GM12878 (cell line): ENCODE results near the gene CA14. TPM values are rescaled to one million over a fixed set of nuclear protein-coding genes. Genes with fewer than 3 reads are reported as not detected.

Source experiments
- BCL3 ChIP-seq: IDR thresholded peaks from 2 replicates; pipeline ENCODE4 v1.6.1; 2011; ENCODE audit warnings: borderline replicate concordance, low read depth, mild to moderate bottlenecking, moderate library complexity, low read length; ENCODE audit not compliant: insufficient read depth, poor library complexity, severe bottlenecking
- CEBPZ ChIP-seq: fragments of 150-350 bp; IDR thresholded peaks from 2 replicates; pipeline ENCODE4 v1.6.1; 2016; ENCODE audit warnings: low read depth, low read length
- CREB1 ChIP-seq: IDR thresholded peaks from 2 replicates; pipeline ENCODE4 v1.6.1; 2012; ENCODE audit warnings: low read depth, mild to moderate bottlenecking, inconsistent platforms
- IRF5 ChIP-seq: fragments of 450-650 bp; IDR thresholded peaks from 2 replicates; pipeline ENCODE4 v1.6.1; 2017; ENCODE audit warnings: borderline replicate concordance
- KLF5 ChIP-seq: fragments of 450-650 bp; IDR thresholded peaks from 2 replicates; pipeline ENCODE4 v1.6.1; 2014; ENCODE audit warnings: mild to moderate bottlenecking; ENCODE audit not compliant: partially characterized antibody
- POLR2AphosphoS2 ChIP-seq: IDR thresholded peaks from 2 replicates; pipeline ENCODE4 v1.6.1; 2011; ENCODE audit warnings: low read depth, mild to moderate bottlenecking, low read length, improper control_type of control experiment, moderate library complexity
- RAD21 ChIP-seq: IDR thresholded peaks from 2 replicates; pipeline ENCODE4 v1.6.1; 2011; ENCODE audit warnings: mild to moderate bottlenecking, low read depth, low read length, moderate library complexity; ENCODE audit not compliant: insufficient read depth
- TCF12 ChIP-seq: IDR thresholded peaks from 2 replicates; pipeline ENCODE4 v1.6.1; 2011; ENCODE audit warnings: low read depth, mild to moderate bottlenecking, low read length
- ZNF592 ChIP-seq: fragments of 450-650 bp; IDR thresholded peaks from 2 replicates; pipeline ENCODE4 v1.6.1; 2017; ENCODE audit warnings: mild to moderate bottlenecking, moderate library complexity
- polyA plus RNA-seq, 11 experiments: library from polyadenylated mRNA; depleted of rRNA in 4 of 11; unstranded in 6 of 11; stranded (reverse) in 5 of 11; fragments of >200 nt; fragmentation: Nextera tagmentation in 4 of 11; fragmentation: Illumina TruSeq in 1 of 11; extraction: Ambion mirVana in 4 of 11; extraction: Trizol in 1 of 11; gene quantifications; 1 replicate in 1 of 11; 2 replicates in 10 of 11; pipeline versions ENCODE4 v1.2.1 to v1.2.3, GENCODE V29; 2011 to 2016; ENCODE audit warnings: inconsistent platforms in 2 of 11, missing spikeins in 2 of 11, low read depth in 1 of 11
- total RNA-seq, 4 experiments: library from RNA; depleted of rRNA in 3 of 4; stranded (reverse); fragments of >200 nt in 3 of 4; fragmentation: Illumina TruSeq in 1 of 4; extraction: Trizol in 1 of 4; gene quantifications; 2 replicates each; pipeline versions ENCODE4 v1.2.1 to v1.2.3, GENCODE V29; 2013 to 2021
- TF ChIP-seq, protein P1 (sequence below): IDR thresholded peaks from 2 replicates; pipeline ENCODE4 v1.6.1; 2012; ENCODE audit warnings: low read depth, low read length, improper control_type of control experiment
- TF ChIP-seq, protein P2 (sequence below): fragments of 450-650 bp; IDR thresholded peaks from 2 replicates; pipeline ENCODE4 v1.6.1; 2016; ENCODE audit warnings: mild to moderate bottlenecking
- TF ChIP-seq, protein P3 (sequence below): IDR thresholded peaks from 2 replicates; pipeline ENCODE4 v1.6.1; 2011; ENCODE audit warnings: low read depth, low read length, improper control_type of control experiment, borderline replicate concordance

CA14 gene
- total and polyA plus RNA-seq, 10 of the 15 experiments (the other 5 are each of a cell fraction or from before 2014, with no cell fraction given): 0.11 to 0.35 (median 0.29) TPM; not detected in 6

DNA sequence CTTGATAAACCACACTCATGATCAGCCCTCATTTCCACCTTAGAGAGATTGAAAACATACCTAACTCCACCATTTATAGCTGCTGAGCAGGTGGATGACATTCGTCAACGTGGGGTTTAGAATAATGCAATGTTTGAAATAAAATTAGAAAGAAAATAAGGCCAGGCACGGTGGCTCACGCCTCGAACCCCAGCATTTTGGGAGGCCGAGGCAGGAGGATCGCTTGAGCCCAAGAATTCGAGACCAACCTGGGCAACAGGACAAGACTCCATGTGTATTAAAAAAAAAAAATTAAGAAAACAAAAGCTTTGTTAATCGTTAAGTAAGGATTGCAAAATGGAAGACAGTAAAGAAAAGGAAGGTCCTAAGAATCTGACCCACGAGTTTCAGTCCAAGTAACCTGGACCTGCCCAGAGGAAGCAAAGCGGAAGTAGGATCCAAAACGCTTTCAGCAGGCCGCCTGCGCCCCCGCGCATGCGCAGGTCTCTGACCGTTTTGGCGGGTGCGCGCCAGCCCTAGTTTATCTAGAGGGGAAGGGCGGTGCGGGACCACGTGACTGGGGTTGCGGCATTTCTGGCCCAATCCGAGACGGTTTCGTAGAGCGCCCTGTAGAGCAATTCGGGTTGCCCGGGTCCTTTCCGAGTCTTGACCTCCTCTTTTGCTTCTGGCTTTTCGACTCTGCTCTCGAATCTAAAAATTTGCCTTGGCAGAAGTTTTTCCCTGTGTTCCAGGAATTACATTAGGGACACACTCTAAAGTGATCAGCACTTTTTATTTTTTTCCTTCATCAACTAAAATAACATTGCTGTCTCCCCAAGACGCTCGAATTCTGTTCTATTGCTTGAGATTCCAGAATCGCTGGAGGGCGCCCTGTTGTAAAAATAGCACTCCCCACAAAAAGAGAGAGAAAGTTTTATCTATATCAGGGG is 44.1 kb upstream of the CA14 start (continued):
- TF ChIP-seq IRF5: no peak
- TF ChIP-seq RAD21: 0 out of 2 replicates have a peak, but pooled peaks have one; percentile 21
- no peak for TF ChIP-seq TCF12
- TF ChIP-seq KLF5: no peak
- TF ChIP-seq, protein P1, sequence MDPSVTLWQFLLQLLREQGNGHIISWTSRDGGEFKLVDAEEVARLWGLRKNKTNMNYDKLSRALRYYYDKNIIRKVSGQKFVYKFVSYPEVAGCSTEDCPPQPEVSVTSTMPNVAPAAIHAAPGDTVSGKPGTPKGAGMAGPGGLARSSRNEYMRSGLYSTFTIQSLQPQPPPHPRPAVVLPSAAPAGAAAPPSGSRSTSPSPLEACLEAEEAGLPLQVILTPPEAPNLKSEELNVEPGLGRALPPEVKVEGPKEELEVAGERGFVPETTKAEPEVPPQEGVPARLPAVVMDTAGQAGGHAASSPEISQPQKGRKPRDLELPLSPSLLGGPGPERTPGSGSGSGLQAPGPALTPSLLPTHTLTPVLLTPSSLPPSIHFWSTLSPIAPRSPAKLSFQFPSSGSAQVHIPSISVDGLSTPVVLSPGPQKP: peak; percentile 64
- no peak for TF ChIP-seq POLR2AphosphoS2
- TF ChIP-seq, protein P2, sequence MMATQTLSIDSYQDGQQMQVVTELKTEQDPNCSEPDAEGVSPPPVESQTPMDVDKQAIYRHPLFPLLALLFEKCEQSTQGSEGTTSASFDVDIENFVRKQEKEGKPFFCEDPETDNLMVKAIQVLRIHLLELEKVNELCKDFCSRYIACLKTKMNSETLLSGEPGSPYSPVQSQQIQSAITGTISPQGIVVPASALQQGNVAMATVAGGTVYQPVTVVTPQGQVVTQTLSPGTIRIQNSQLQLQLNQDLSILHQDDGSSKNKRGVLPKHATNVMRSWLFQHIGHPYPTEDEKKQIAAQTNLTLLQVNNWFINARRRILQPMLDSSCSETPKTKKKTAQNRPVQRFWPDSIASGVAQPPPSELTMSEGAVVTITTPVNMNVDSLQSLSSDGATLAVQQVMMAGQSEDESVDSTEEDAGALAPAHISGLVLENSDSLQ: no peak
- TF ChIP-seq CREB1: peak; percentile 21; the same call in 1 of the 2 replicates
- no peak for TF ChIP-seq ZNF592
- TF ChIP-seq BCL3: no peak
- TF ChIP-seq, protein P3, sequence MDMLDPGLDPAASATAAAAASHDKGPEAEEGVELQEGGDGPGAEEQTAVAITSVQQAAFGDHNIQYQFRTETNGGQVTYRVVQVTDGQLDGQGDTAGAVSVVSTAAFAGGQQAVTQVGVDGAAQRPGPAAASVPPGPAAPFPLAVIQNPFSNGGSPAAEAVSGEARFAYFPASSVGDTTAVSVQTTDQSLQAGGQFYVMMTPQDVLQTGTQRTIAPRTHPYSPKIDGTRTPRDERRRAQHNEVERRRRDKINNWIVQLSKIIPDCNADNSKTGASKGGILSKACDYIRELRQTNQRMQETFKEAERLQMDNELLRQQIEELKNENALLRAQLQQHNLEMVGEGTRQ: peak; percentile 81
- no peak for TF ChIP-seq CEBPZ
